HepG2 (cell line): ENCODE data around the gene KDM8. TPM values are rescaled to one million over a fixed set of nuclear protein-coding genes. Genes with fewer than 3 reads are reported as not detected.

Source experiments
- CTCF ChIP-seq: sonication (generic); formaldehyde crosslinking; IDR thresholded peaks from 2 replicates; pipeline ENCODE4 v1.5.0; 2020; ENCODE audit warnings: mild to moderate bottlenecking, missing genetic modification reagents, moderate library complexity
- ELF3 ChIP-seq: IDR thresholded peaks from 2 replicates; pipeline ENCODE4 v1.6.1; 2016; ENCODE audit warnings: missing genetic modification reagents, missing compliant biosample characterization
- FOXK1 ChIP-seq: sonication (generic); formaldehyde crosslinking; IDR thresholded peaks from 2 replicates; pipeline ENCODE4 v1.4.0; 2020; ENCODE audit warnings: low read depth, missing genetic modification reagents, borderline replicate concordance
- GATAD2A ChIP-seq: IDR thresholded peaks from 2 replicates; pipeline ENCODE4 v1.6.1; 2016
- GTF2F1 ChIP-seq: fragments of 150-350 bp; IDR thresholded peaks from 2 replicates; pipeline ENCODE4 v1.6.1; 2014; ENCODE audit warnings: low read length
- GZF1 ChIP-seq: sonication (generic); formaldehyde crosslinking; IDR thresholded peaks from 2 replicates; pipeline ENCODE4 v1.5.1; 2020; ENCODE audit warnings: mild to moderate bottlenecking, missing genetic modification reagents
- JARID2 ChIP-seq: sonication (generic); formaldehyde crosslinking; IDR thresholded peaks from 2 replicates; pipeline ENCODE4 v1.8.1; 2023; ENCODE audit warnings: missing genetic modification reagents, inconsistent platforms; ENCODE audit not compliant: insufficient replicate concordance
- KLF11 ChIP-seq: IDR thresholded peaks from 2 replicates; pipeline ENCODE4 v1.6.1; 2016; ENCODE audit warnings: missing compliant biosample characterization
- MED1 ChIP-seq: sonication (generic); formaldehyde crosslinking; IDR thresholded peaks from 2 replicates; pipeline ENCODE4 v1.4.0; 2020; ENCODE audit warnings: missing genetic modification reagents
- SIN3B ChIP-seq: fragments of 150-350 bp; IDR thresholded peaks from 2 replicates; pipeline ENCODE4 v1.6.1; 2014; ENCODE audit warnings: low read length
- SPEN ChIP-seq: sonication (generic); formaldehyde crosslinking; IDR thresholded peaks from 2 replicates; pipeline ENCODE4 v1.5.1; 2020; ENCODE audit warnings: low read depth, mild to moderate bottlenecking, missing genetic modification reagents
- UBTF ChIP-seq: sonication (generic); formaldehyde crosslinking; IDR thresholded peaks from 2 replicates; pipeline ENCODE4 v1.4.0; 2020; ENCODE audit warnings: mild to moderate bottlenecking, missing genetic modification reagents
- ZBTB7A ChIP-seq: sonication (generic); formaldehyde crosslinking; IDR thresholded peaks from 2 replicates; pipeline ENCODE4 v1.8.0; 2022; ENCODE audit warnings: mild to moderate bottlenecking, missing genetic modification reagents
- ZFY ChIP-seq: sonication (generic); formaldehyde crosslinking; IDR thresholded peaks from 2 replicates; pipeline ENCODE4 v1.4.0; 2020; ENCODE audit warnings: missing genetic modification reagents
- ZNF10 ChIP-seq: sonication (generic); formaldehyde crosslinking; IDR thresholded peaks from 2 replicates; pipeline ENCODE4 v1.4.0; 2020; ENCODE audit warnings: mild to moderate bottlenecking, low read depth, missing genetic modification reagents, borderline replicate concordance
- ZNF225 ChIP-seq: sonication (generic); formaldehyde crosslinking; IDR thresholded peaks from 2 replicates; pipeline ENCODE4 v1.4.0; 2020; ENCODE audit warnings: mild to moderate bottlenecking, missing genetic modification reagents
- ZNF274 ChIP-seq: sonication (generic); formaldehyde crosslinking; IDR thresholded peaks from 2 replicates; pipeline ENCODE4 v1.5.1; 2020; ENCODE audit warnings: mild to moderate bottlenecking, missing genetic modification reagents
- ZNF34 ChIP-seq: sonication (generic); formaldehyde crosslinking; IDR thresholded peaks from 2 replicates; pipeline ENCODE4 v1.4.0; 2020; ENCODE audit warnings: mild to moderate bottlenecking, missing genetic modification reagents, borderline replicate concordance
- ZNF496 ChIP-seq: sonication (generic); formaldehyde crosslinking; IDR thresholded peaks from 2 replicates; pipeline ENCODE4 v1.8.1; 2023; ENCODE audit warnings: mild to moderate bottlenecking, moderate library complexity, missing genetic modification reagents; ENCODE audit not compliant: insufficient replicate concordance
- ZNF563 ChIP-seq: sonication (generic); formaldehyde crosslinking; IDR thresholded peaks from 2 replicates; pipeline ENCODE4 v1.8.0; 2022; ENCODE audit warnings: mild to moderate bottlenecking, moderate library complexity, missing genetic modification reagents
- ZNF569 ChIP-seq: sonication (generic); formaldehyde crosslinking; IDR thresholded peaks from 2 replicates; pipeline ENCODE4 v1.5.0; 2020; ENCODE audit warnings: mild to moderate bottlenecking, missing genetic modification reagents, moderate library complexity, borderline replicate concordance
- ZNF687 ChIP-seq: sonication (generic); formaldehyde crosslinking; IDR thresholded peaks from 2 replicates; pipeline ENCODE4 v1.5.1; 2020; ENCODE audit warnings: mild to moderate bottlenecking, missing genetic modification reagents, moderate library complexity
- ZNF7 ChIP-seq: IDR thresholded peaks from 2 replicates; pipeline ENCODE4 v1.6.1; 2016; ENCODE audit warnings: missing biosample characterization, missing genetic modification reagents
- ZNF841 ChIP-seq: sonication (generic); formaldehyde crosslinking; IDR thresholded peaks from 2 replicates; pipeline ENCODE4 v1.8.1; 2023; ENCODE audit warnings: missing genetic modification reagents, borderline replicate concordance
- polyA plus RNA-seq, 8 experiments: library from polyadenylated mRNA; depleted of rRNA in 3 of 8; stranded (reverse) in 7 of 8; unstranded in 1 of 8; fragments of >200 nt; fragmentation: Illumina TruSeq in 4 of 8; extraction: Trizol in 4 of 8; gene quantifications; 2 replicates each; pipeline versions ENCODE4 v1.2.1 to v1.2.3, GENCODE V29; 2011 to 2016; ENCODE audit warnings: low read depth in 4 of 8, missing spikeins in 1 of 8, mixed read lengths in 1 of 8; ENCODE audit not compliant: insufficient read depth in 1 of 8
- total RNA-seq, 5 experiments: library from RNA; depleted of rRNA; stranded (reverse); fragments of >200 nt; fragmentation: Illumina TruSeq; extraction: Trizol; gene quantifications; 2 replicates each; pipeline ENCODE4 v1.2.3, GENCODE V29; 2016; ENCODE audit warnings: low read depth in 1 of 5

The KDM8 gene
- total and polyA plus RNA-seq, 2 of the 13 experiments (the other 11 are each of a cell fraction or from before 2014, with no cell fraction given) = 3.3 to 8.6 TPM

GRCh38 chr16:27189335-27189972, 13.9 kb upstream of the KDM8 start (continued):
- TF ChIP-seq GTF2F1 (no peak), ZNF569 (CRISPR knock-in tag) (no peak), ZNF563 (no peak), ELF3 (CRISPR knock-in tag) (no peak), FOXK1 (CRISPR knock-in tag) (0 out of 2 replicates have a peak, but pooled peaks have one; percentile 25), ZFY (CRISPR knock-in tag) (no peak), GATAD2A (no peak), ZNF7 (CRISPR knock-in tag) (no peak), ZNF274 (CRISPR knock-in tag) (0 out of 2 replicates have a peak, but pooled peaks have one; percentile 52), ZNF496 (CRISPR knock-in tag) (no peak), GZF1 (no peak), ZNF225 (CRISPR knock-in tag) (no peak; the same call in 1 of the 2 replicates), SPEN (CRISPR knock-in tag) (peak; percentile 63; the same call in 1 of the 2 replicates), SIN3B (no peak), ZNF687 (CRISPR knock-in tag) (peak; percentile 81), ZBTB7A (CRISPR knock-in tag) (no peak), ZNF10 (CRISPR knock-in tag) (no peak), UBTF (CRISPR knock-in tag) (peak; percentile 26; the same call in 1 of the 2 replicates), MED1 (CRISPR knock-in tag) (no peak), ZNF841 (CRISPR knock-in tag) (no peak), ZNF34 (CRISPR knock-in tag) (no peak), JARID2 (CRISPR knock-in tag) (no peak), CTCF (CRISPR knock-in tag) (0 out of 2 replicates have a peak, but pooled peaks have one; percentile 21), KLF11 (CRISPR knock-in tag) (no peak)
